Hematopoietic multipotent progenitor cell (in vitro differentiated cells): ENCODE data around the gene TMEM132C. TPM values are rescaled to one million over a fixed set of nuclear protein-coding genes. Genes with fewer than 3 reads are reported as not detected.

Experiments
- DNase-seq, 3 donors: peaks; one replicate each; pipeline ENCODE4 v3.0.0-alpha.2; 2011 to 2015; ENCODE audit warnings: low read depth in 2 of 3, low spot score in 2 of 3
- total RNA-seq: library from RNA; depleted of rRNA; stranded (reverse); fragments of >200 nt; gene quantifications from one replicate; pipeline ENCODE4 v1.2.3, GENCODE V29; 2012

Gene TMEM132C
- total RNA-seq, 1 donor: under 0.01 TPM

- DNase-seq: no peak
Measured at GRCh38 chr12:128543971-128544370, 277.0 kb downstream of the TMEM132C start.

GRCh38 chr12:128548949-128549348 lies 282.0 kb downstream of the TMEM132C start:
- DNase-seq: no peak

- DNase-seq: no peak
Measured at GRCh38 chr12:128549601-128550218, 282.7 kb downstream of the TMEM132C start.

- no peak for DNase-seq
Measured at GRCh38 chr12:128551266-128551665, 284.3 kb downstream of the TMEM132C start.

- no peak for DNase-seq
Measured at GRCh38 chr12:128554546-128555304, 287.8 kb downstream of the TMEM132C start.

- no peak for DNase-seq
Measured at GRCh38 chr12:128557231-128557630, 290.3 kb downstream of the TMEM132C start.

- DNase-seq: no peak
Measured at GRCh38 chr12:128564956-128565355, 298.0 kb downstream of the TMEM132C start.

- DNase-seq: no peak
Measured at GRCh38 chr12:128567730-128568129, 300.8 kb downstream of the TMEM132C start.

- DNase-seq: no peak
Measured at GRCh38 chr12:128570191-128571065, 303.5 kb downstream of the TMEM132C start.

GRCh38 chr12:128571906-128572810 lies 305.2 kb downstream of the TMEM132C start:
- no peak for DNase-seq

- DNase-seq: no peak
Measured at GRCh38 chr12:128573907-128574306, 306.9 kb downstream of the TMEM132C start.

- no peak for DNase-seq
Measured at GRCh38 chr12:128578045-128578444, 311.1 kb downstream of the TMEM132C start.

GRCh38 chr12:128581321-128581761 lies 314.4 kb downstream of the TMEM132C start:
- no peak for DNase-seq

GRCh38 chr12:128583453-128583852 lies 316.5 kb downstream of the TMEM132C start:
- no peak for DNase-seq

- no peak for DNase-seq
Measured at GRCh38 chr12:128586451-128587029, 319.6 kb downstream of the TMEM132C start.

- no peak for DNase-seq
Measured at GRCh38 chr12:128587918-128588317, 320.9 kb downstream of the TMEM132C start.

GRCh38 chr12:128592220-128592744 lies 325.3 kb downstream of the TMEM132C start:
- no peak for DNase-seq

GRCh38 chr12:128594521-128594920 lies 327.6 kb downstream of the TMEM132C start:
- DNase-seq: no peak

- no peak for DNase-seq
Measured at GRCh38 chr12:128595609-128596008, 328.6 kb downstream of the TMEM132C start.

- DNase-seq: no peak
Measured at GRCh38 chr12:128600886-128601285, 333.9 kb downstream of the TMEM132C start.
